Keratinocyte (primary cell): ENCODE results near the gene PLA2G2C. TPM values are rescaled to one million over a fixed set of nuclear protein-coding genes. Genes with fewer than 3 reads are reported as not detected.

ENCODE experiments used
- DNase-seq: peaks from one replicate; pipeline ENCODE4 v3.0.0-alpha.2; 2011; ENCODE audit warnings: low read depth, missing footprints, low spot score
- FAIRE-seq: peaks from 2 replicates; lab custom pipeline; 2011; peaks lifted over from hg19 to GRCh38; lab: Jason Lieb, UNC
- H2AFZ ChIP-seq: 2 replicates; pipeline ENCODE4 v1.6.0; 2012; ENCODE audit warnings: low read length, control low read depth, inconsistent platforms; ENCODE audit not compliant: control insufficient read depth
- H3K27ac ChIP-seq: 2 replicates; pipeline ENCODE4 v1.5.1; 2011; ENCODE audit warnings: low read length; ENCODE audit not compliant: control insufficient read depth, insufficient read depth
- H3K27me3 ChIP-seq: 3 replicates; pipeline ENCODE4 v1.6.0; 2011; ENCODE audit warnings: low read length; ENCODE audit not compliant: control insufficient read depth, insufficient read depth; ENCODE audit errors: extremely low read depth
- H3K36me3 ChIP-seq, 2 experiments: 2 replicates in 1 of 2; 3 replicates in 1 of 2; pipeline ENCODE4 v1.5.1; 2011; ENCODE audit warnings: low read length in 2 of 2, mild to moderate bottlenecking in 1 of 2; ENCODE audit not compliant: control insufficient read depth in 2 of 2, insufficient read depth in 2 of 2; ENCODE audit errors: extremely low read depth in 1 of 2
- H3K4me1 ChIP-seq: 3 replicates; pipeline ENCODE4 v1.5.1; 2011; ENCODE audit warnings: low read length; ENCODE audit not compliant: control insufficient read depth, insufficient read depth; ENCODE audit errors: extremely low read depth
- H3K4me2 ChIP-seq: 3 replicates; pipeline ENCODE4 v1.6.0; 2011; ENCODE audit warnings: low read depth, low read length; ENCODE audit not compliant: control insufficient read depth, insufficient read depth; ENCODE audit errors: extremely low read depth
- H3K4me3 ChIP-seq, 3 experiments: fragments of 200-600 bp in 1 of 3; sonication (generic) in 1 of 3; 2 replicates in 2 of 3; 3 replicates in 1 of 3; pipeline ENCODE4 v1.5.1; 2011 to 2016; ENCODE audit warnings: low read length in 3 of 3, mild to moderate bottlenecking in 3 of 3, control low read depth in 2 of 3, inconsistent platforms in 1 of 3, low read depth in 1 of 3, mixed read lengths in 1 of 3, mixed run types in 1 of 3, moderate library complexity in 1 of 3; ENCODE audit not compliant: control insufficient read depth in 2 of 3, insufficient read depth in 2 of 3; ENCODE audit errors: extremely low read depth in 1 of 3
- H3K79me2 ChIP-seq: 2 replicates; pipeline ENCODE4 v1.6.0; 2012; ENCODE audit warnings: low read length; ENCODE audit not compliant: control insufficient read depth, insufficient read depth
- H3K9ac ChIP-seq: 3 replicates; pipeline ENCODE4 v1.6.0; 2011; ENCODE audit warnings: low read length; ENCODE audit not compliant: control insufficient read depth, insufficient read depth; ENCODE audit errors: extremely low read depth
- H3K9me1 ChIP-seq: 3 replicates; pipeline ENCODE4 v1.6.0; 2011; ENCODE audit warnings: low read length; ENCODE audit not compliant: control insufficient read depth, insufficient read depth; ENCODE audit errors: extremely low read depth
- H3K9me3 ChIP-seq: 2 replicates; pipeline ENCODE4 v1.5.1; 2012; ENCODE audit warnings: low read depth, low read length; ENCODE audit not compliant: control insufficient read depth
- H4K20me1 ChIP-seq: 3 replicates; pipeline ENCODE4 v1.6.0; 2011; ENCODE audit warnings: low read length; ENCODE audit not compliant: control insufficient read depth, insufficient read depth; ENCODE audit errors: extremely low read depth
- CTCF ChIP-seq, 3 experiments: IDR thresholded peaks in 1 of 3; conservative IDR thresholded peaks in 1 of 3; optimal IDR thresholded peaks in 1 of 3; 2 replicates in 2 of 3; 3 replicates in 1 of 3; pipeline versions ENCODE3 to v1.5.1; 2011; ENCODE audit warnings: low read length in 3 of 3, mild to moderate bottlenecking in 3 of 3, moderate library complexity in 2 of 3, control low read depth in 1 of 3, inconsistent platforms in 1 of 3; ENCODE audit not compliant: insufficient read depth in 2 of 3; ENCODE audit errors: extremely low read depth in 1 of 3
- EZH2 ChIP-seq: IDR thresholded peaks from one replicate; pipeline ENCODE4 v1.6.1; 2012; ENCODE audit warnings: inconsistent platforms, mild to moderate bottlenecking, low read length, moderate library complexity
- dilution Hi-C: fragments of 300-500 bp; cut with MboI; formaldehyde crosslinking; loops from one replicate; pipeline ENCODE4 v1.7.0; 2020; ENCODE audit warnings: low sequenced_read_pairs; ENCODE audit not compliant: extremely low pct_ligation_motif_present
- polyA plus RNA-seq, 5 experiments: library from polyadenylated mRNA; depleted of rRNA in 3 of 5; stranded (reverse) in 3 of 5; stranded (forward) in 1 of 5; unstranded in 1 of 5; fragments of >200 nt; gene quantifications; 1 replicate in 1 of 5; 2 replicates in 3 of 5; 3 replicates in 1 of 5; pipeline versions ENCODE4 v1.2.1 to v1.2.3, GENCODE V29; 2011 to 2012; ENCODE audit warnings: missing spikeins in 2 of 5, low read depth in 1 of 5, low replicate concordance in 1 of 5

The PLA2G2C gene
- polyA plus RNA-seq, 1 donor (not counting 4 experiments of a cell fraction or from before 2014, with no cell fraction given): not detected

- Histone ChIP-seq H3K9ac (peak overlapping the region; percentile 5), H3K4me3 (peak overlapping the region in 2 of 3 experiments; percentile 18 to 34), H3K9me3 (no peaks in the 10 kb centered on the region), H4K20me1 (no peaks in the 10 kb centered on the region), H3K27ac (no peak overlapping the region), H3K27me3 (peaks cover 9% of the 10 kb centered on the region), H3K4me2 (peak overlapping the region; percentile 52), H2AFZ (peak overlapping the region; percentile 6), H3K4me1 (peaks cover 20% of the 10 kb centered on the region), H3K9me1 (no peaks in the 10 kb centered on the region), H3K36me3 (no peaks in the 10 kb centered on the region), H3K79me2 (no peaks in the 10 kb centered on the region)
- DNase-seq: peak; percentile 7
- FAIRE-seq: peak; percentile 91
- dilution Hi-C loops: no loop called here
- TF ChIP-seq EZH2: no peak
- TF ChIP-seq CTCF (optimal IDR thresholded peaks at IDR 0.05 in 1 of 3, IDR thresholded peaks at IDR 0.05 in 1 of 3, conservative IDR thresholded peaks at IDR 0.05 in 1 of 3; ENCODE audit: extremely low read depth in 1 of 3, insufficient read depth in 2 of 3, low read length in 3 of 3): no peak
These were observed 61.2 kb downstream of the PLA2G2C start for GRCh38 chr1:20125100-20125499.

DNA sequence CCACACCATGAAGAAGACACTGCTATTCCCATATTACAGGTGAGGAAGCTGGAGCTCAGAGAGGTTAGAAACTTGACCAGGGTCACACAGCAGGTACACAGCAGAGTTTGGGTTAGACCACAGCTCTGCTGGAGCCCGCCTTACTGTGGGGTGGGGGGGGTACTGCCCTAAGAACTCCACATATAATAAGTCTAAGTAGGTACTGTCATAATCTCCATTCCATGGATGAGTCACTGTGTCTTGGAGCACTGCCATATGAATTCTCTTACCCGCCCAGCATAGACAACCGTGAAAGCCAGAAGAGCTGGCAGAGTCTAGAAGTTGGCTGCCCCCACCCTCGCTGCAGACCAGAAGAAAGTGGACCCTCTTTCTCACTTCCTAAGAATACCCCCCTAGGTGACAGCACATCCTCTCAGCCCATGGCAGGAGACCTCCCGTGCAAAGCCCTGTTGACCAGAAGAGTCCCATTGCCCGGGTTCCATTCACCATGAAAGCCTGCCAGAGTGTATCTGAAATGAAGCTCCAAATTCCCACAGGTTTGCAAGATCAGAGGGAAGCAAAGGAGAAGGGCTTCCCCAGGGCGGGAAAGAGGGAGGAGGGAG lies 61.8 kb downstream of the PLA2G2C start:
- peak overlapping the region; percentile 5 for H3K9ac ChIP-seq
- no peak overlapping the region for H3K27ac ChIP-seq
- no peaks in the 10 kb centered on the region for H3K36me3 ChIP-seq
- peak overlapping the region in 2 of 3 experiments; percentile 18 to 34 for H3K4me3 ChIP-seq
- no peaks in the 10 kb centered on the region for H3K79me2 ChIP-seq
- FAIRE-seq: peak; percentile 97
- peaks cover 20% of the 10 kb centered on the region for H3K4me1 ChIP-seq
- no peaks in the 10 kb centered on the region for H3K9me3 ChIP-seq
- no peaks in the 10 kb centered on the region for H4K20me1 ChIP-seq
- H3K27me3 ChIP-seq: peaks cover 9% of the 10 kb centered on the region
- H3K9me1 ChIP-seq: no peaks in the 10 kb centered on the region
- dilution Hi-C loops: no loop called here
- H3K4me2 ChIP-seq: peak overlapping the region; percentile 52
- H2AFZ ChIP-seq: peak overlapping the region; percentile 6
- peak; percentile 40 for DNase-seq
- TF ChIP-seq EZH2: no peak
- no peak for TF ChIP-seq CTCF (optimal IDR thresholded peaks at IDR 0.05 in 1 of 3, IDR thresholded peaks at IDR 0.05 in 1 of 3, conservative IDR thresholded peaks at IDR 0.05 in 1 of 3; ENCODE audit: extremely low read depth in 1 of 3, insufficient read depth in 2 of 3, low read length in 3 of 3)
